ENCODE results near the gene INAFM2.

DNA sequence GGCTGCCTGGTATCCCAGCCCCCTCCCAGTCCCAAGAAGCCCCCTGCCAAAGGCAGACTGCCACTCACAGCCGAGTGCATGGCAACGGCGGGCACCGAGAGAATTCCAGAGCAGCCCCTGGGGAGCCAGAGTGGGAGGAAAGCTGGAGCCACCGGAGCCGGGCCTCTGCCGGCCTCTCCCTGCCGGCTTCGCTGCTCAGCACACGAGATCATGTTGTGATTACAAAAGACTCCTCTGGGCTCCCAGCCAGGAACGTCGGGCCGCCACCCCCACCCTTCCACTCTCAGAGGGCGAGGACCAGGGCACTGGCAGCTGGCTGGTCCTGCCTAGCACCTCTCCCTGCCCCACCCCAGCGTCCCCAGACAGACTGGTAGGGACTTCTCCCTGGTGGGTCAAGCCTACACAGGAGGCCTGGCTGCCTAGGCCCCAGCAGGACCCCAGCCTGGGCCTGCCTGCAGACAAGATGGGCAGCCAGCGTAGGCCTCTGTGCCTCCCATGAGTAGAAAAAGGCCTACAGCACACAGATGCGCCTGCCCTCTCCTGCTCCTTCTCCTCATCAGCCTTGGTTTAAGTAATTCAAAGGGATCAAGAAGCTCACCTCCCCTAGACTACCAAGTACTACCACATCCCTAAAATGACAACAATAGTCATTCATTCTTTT lies 17.4 kb downstream of the INAFM2 start, which contains the start of gene CCDC9B:
- TF ChIP-seq SMC3 (IDR thresholded peaks at IDR 0.05; ENCODE audit: borderline replicate concordance, low read length), result no peak
- no peak for TF ChIP-seq POLR2AphosphoS5 (IDR thresholded peaks at IDR 0.05; ENCODE audit: low read length)
- TF ChIP-seq CTCF (IDR thresholded peaks at IDR 0.05 in 2 of 3, conservative IDR thresholded peaks at IDR 0.05 in 1 of 3; ENCODE audit: control insufficient read depth in 2 of 3, extremely low read depth in 1 of 3, insufficient read depth in 1 of 3, low read depth in 3 of 3, low read length in 3 of 3), result no peak
- no peak for TF ChIP-seq POLR2AphosphoS2 (IDR thresholded peaks at IDR 0.05; ENCODE audit: low read depth, low read length)
- TF ChIP-seq EP300 (IDR thresholded peaks at IDR 0.05; ENCODE audit: borderline replicate concordance in 1 of 2, control insufficient read depth in 1 of 2, low read depth in 2 of 2, low read length in 2 of 2), result no peak
- TF ChIP-seq, protein P1, sequence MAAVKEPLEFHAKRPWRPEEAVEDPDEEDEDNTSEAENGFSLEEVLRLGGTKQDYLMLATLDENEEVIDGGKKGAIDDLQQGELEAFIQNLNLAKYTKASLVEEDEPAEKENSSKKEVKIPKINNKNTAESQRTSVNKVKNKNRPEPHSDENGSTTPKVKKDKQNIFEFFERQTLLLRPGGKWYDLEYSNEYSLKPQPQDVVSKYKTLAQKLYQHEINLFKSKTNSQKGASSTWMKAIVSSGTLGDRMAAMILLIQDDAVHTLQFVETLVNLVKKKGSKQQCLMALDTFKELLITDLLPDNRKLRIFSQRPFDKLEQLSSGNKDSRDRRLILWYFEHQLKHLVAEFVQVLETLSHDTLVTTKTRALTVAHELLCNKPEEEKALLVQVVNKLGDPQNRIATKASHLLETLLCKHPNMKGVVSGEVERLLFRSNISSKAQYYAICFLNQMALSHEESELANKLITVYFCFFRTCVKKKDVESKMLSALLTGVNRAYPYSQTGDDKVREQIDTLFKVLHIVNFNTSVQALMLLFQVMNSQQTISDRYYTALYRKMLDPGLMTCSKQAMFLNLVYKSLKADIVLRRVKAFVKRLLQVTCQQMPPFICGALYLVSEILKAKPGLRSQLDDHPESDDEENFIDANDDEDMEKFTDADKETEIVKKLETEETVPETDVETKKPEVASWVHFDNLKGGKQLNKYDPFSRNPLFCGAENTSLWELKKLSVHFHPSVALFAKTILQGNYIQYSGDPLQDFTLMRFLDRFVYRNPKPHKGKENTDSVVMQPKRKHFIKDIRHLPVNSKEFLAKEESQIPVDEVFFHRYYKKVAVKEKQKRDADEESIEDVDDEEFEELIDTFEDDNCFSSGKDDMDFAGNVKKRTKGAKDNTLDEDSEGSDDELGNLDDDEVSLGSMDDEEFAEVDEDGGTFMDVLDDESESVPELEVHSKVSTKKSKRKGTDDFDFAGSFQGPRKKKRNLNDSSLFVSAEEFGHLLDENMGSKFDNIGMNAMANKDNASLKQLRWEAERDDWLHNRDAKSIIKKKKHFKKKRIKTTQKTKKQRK (IDR thresholded peaks at IDR 0.05; ENCODE audit: low read depth, low read length), result no peak
- TF ChIP-seq, protein P2, sequence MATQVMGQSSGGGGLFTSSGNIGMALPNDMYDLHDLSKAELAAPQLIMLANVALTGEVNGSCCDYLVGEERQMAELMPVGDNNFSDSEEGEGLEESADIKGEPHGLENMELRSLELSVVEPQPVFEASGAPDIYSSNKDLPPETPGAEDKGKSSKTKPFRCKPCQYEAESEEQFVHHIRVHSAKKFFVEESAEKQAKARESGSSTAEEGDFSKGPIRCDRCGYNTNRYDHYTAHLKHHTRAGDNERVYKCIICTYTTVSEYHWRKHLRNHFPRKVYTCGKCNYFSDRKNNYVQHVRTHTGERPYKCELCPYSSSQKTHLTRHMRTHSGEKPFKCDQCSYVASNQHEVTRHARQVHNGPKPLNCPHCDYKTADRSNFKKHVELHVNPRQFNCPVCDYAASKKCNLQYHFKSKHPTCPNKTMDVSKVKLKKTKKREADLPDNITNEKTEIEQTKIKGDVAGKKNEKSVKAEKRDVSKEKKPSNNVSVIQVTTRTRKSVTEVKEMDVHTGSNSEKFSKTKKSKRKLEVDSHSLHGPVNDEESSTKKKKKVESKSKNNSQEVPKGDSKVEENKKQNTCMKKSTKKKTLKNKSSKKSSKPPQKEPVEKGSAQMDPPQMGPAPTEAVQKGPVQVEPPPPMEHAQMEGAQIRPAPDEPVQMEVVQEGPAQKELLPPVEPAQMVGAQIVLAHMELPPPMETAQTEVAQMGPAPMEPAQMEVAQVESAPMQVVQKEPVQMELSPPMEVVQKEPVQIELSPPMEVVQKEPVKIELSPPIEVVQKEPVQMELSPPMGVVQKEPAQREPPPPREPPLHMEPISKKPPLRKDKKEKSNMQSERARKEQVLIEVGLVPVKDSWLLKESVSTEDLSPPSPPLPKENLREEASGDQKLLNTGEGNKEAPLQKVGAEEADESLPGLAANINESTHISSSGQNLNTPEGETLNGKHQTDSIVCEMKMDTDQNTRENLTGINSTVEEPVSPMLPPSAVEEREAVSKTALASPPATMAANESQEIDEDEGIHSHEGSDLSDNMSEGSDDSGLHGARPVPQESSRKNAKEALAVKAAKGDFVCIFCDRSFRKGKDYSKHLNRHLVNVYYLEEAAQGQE (IDR thresholded peaks at IDR 0.05; ENCODE audit: low read depth, low read length), result no peak
- TF ChIP-seq CHD2 (IDR thresholded peaks at IDR 0.05; ENCODE audit: borderline replicate concordance, low read depth, low read length), result no peak
- TF ChIP-seq IKZF1 (conservative IDR thresholded peaks at IDR 0.05), result no peak
- no peak for TF ChIP-seq SMARCA5 (IDR thresholded peaks at IDR 0.05)
- no peak for TF ChIP-seq HDAC6 (IDR thresholded peaks at IDR 0.05; ENCODE audit: unreplicated experiment)
- no peak for TF ChIP-seq NFYA (IDR thresholded peaks at IDR 0.05; ENCODE audit: borderline replicate concordance, low read depth, low read length)
- TF ChIP-seq CBFB (IDR thresholded peaks at IDR 0.05; ENCODE audit: low read depth), result no peak
- TF ChIP-seq, protein P3, sequence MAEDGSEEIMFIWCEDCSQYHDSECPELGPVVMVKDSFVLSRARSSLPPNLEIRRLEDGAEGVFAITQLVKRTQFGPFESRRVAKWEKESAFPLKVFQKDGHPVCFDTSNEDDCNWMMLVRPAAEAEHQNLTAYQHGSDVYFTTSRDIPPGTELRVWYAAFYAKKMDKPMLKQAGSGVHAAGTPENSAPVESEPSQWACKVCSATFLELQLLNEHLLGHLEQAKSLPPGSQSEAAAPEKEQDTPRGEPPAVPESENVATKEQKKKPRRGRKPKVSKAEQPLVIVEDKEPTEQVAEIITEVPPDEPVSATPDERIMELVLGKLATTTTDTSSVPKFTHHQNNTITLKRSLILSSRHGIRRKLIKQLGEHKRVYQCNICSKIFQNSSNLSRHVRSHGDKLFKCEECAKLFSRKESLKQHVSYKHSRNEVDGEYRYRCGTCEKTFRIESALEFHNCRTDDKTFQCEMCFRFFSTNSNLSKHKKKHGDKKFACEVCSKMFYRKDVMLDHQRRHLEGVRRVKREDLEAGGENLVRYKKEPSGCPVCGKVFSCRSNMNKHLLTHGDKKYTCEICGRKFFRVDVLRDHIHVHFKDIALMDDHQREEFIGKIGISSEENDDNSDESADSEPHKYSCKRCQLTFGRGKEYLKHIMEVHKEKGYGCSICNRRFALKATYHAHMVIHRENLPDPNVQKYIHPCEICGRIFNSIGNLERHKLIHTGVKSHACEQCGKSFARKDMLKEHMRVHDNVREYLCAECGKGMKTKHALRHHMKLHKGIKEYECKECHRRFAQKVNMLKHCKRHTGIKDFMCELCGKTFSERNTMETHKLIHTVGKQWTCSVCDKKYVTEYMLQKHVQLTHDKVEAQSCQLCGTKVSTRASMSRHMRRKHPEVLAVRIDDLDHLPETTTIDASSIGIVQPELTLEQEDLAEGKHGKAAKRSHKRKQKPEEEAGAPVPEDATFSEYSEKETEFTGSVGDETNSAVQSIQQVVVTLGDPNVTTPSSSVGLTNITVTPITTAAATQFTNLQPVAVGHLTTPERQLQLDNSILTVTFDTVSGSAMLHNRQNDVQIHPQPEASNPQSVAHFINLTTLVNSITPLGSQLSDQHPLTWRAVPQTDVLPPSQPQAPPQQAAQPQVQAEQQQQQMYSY (CRISPR knock-in tag; IDR thresholded peaks at IDR 0.05), result no peak
